Subcutaneous abdominal adipose tissue (tissue), 5 donors: ENCODE data around the gene UGT3A2.
"Not testable (repeated sequence)": the region's sequence is repeated elsewhere in the genome, so short reads cannot be mapped to it uniquely, and the experiment has no call there.

Experiments
- H3K27ac ChIP-seq: one replicate; pipeline ENCODE4 v1.7.0; 2013; ENCODE audit warnings: low read depth, mild to moderate bottlenecking, inconsistent platforms, low read length, moderate library complexity
- H3K27me3 ChIP-seq, 5 donors: one replicate each; pipeline ENCODE4 v1.7.0; 2013; ENCODE audit warnings: low read length in 5 of 5, inconsistent platforms in 1 of 5; ENCODE audit not compliant: control insufficient read depth in 5 of 5, insufficient read depth in 4 of 5
- H3K36me3 ChIP-seq, 5 donors: one replicate each; pipeline ENCODE4 v1.7.0; 2013; ENCODE audit warnings: low read length in 5 of 5; ENCODE audit not compliant: control insufficient read depth in 5 of 5, insufficient read depth in 5 of 5
- H3K4me1 ChIP-seq, 5 donors: one replicate each; pipeline ENCODE4 v1.7.0; 2013; ENCODE audit warnings: low read length in 5 of 5, mild to moderate bottlenecking in 3 of 5, moderate library complexity in 1 of 5; ENCODE audit not compliant: control insufficient read depth in 5 of 5, insufficient read depth in 5 of 5
- H3K4me3 ChIP-seq, 5 donors: one replicate each; pipeline ENCODE4 v1.7.0; 2013; ENCODE audit warnings: low read length in 5 of 5, low read depth in 1 of 5
- H3K9ac ChIP-seq, 5 donors: one replicate each; pipeline ENCODE4 v1.7.0; 2013; ENCODE audit warnings: low read length in 5 of 5, mild to moderate bottlenecking in 4 of 5, moderate library complexity in 3 of 5
- H3K9me3 ChIP-seq, 5 donors: one replicate each; pipeline ENCODE4 v1.7.0; 2013; ENCODE audit warnings: low read length in 5 of 5; ENCODE audit not compliant: control insufficient read depth in 5 of 5
- donor health status: healthy.
- donor health status: healthy.
- donor health status: healthy.
- donor health status: healthy.
- donor health status: healthy.

The UGT3A2 gene

GRCh38 chr5:36033486-36033885 lies 33.2 kb downstream of the UGT3A2 start:
- Histone ChIP-seq H3K9me3 (peaks cover 0 to 3% (median 0%) of the 10 kb centered on the region in 5 donors), H3K36me3 (no peaks in the 10 kb centered on the region), H3K27ac (no peak overlapping the region), H3K4me1 (no peaks in the 10 kb centered on the region), H3K9ac (no peak overlapping the region), H3K27me3 (no peaks in the 10 kb centered on the region), H3K4me3 (no peak overlapping the region)

- Histone ChIP-seq H3K9me3 (peaks cover 0 to 3% (median 0%) of the 10 kb centered on the region in 5 donors), H3K4me1 (no peaks in the 10 kb centered on the region), H3K9ac (no peak overlapping the region), H3K27ac (no peak overlapping the region), H3K4me3 (no peak overlapping the region), H3K27me3 (no peaks in the 10 kb centered on the region), H3K36me3 (no peaks in the 10 kb centered on the region)
Measured at GRCh38 chr5:36033047-36033446, 33.6 kb downstream of the UGT3A2 start.

DNA sequence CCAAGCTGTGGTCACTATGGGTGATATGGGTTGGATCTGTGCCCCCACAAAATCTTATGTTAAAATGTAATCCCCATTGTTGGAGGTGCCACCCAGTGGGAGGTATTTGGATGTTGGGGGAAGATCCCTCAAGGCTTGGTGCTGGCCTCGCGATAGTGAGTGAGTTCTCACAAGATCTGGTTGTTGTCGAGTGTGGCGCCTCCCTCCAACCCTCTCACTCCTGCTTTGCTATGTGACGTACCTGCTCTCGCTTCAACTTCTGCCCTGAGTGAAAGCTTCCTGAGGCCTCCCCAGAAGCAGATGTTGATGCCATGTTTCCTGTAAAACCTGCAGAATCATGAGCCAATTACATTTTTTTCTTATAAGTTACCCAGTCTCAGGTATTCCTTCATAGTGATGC lies 35.5 kb downstream of the UGT3A2 start:
- no peak overlapping the region for H3K9ac ChIP-seq
- H3K4me3 ChIP-seq = no peak overlapping the region
- H3K27me3 ChIP-seq = no peaks in the 10 kb centered on the region
- no peaks in the 10 kb centered on the region for H3K36me3 ChIP-seq
- H3K9me3 ChIP-seq = peaks cover 0 to 3% (median 0%) of the 10 kb centered on the region in 5 donors
- H3K4me1 ChIP-seq = no peaks in the 10 kb centered on the region
- no peak overlapping the region for H3K27ac ChIP-seq

DNA sequence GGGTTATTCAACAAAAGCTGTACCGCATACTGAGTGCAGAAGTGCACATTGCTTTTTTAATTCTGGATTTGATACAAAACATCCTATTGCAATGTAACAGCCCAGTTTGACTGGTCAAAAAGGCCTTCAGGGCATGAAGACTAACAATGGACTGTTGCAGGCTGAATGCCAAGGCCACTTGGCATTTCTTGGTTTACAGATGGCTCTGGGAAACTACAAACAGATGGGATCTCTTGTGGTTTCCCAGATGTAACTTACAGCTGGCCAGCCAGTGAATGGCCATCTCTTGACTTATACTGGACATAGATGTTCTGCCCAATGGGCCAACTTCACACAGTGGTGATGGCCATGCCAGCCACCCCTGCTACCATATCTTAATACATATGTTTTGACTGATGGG lies 36.8 kb downstream of the UGT3A2 start:
- H3K27ac ChIP-seq = no peak overlapping the region
- no peak overlapping the region for H3K4me3 ChIP-seq
- no peaks in the 10 kb centered on the region for H3K27me3 ChIP-seq
- H3K9ac ChIP-seq = no peak overlapping the region
- H3K36me3 ChIP-seq = no peaks in the 10 kb centered on the region
- H3K9me3 ChIP-seq = peaks cover 0 to 3% (median 0%) of the 10 kb centered on the region in 5 donors
- H3K4me1 ChIP-seq = no peaks in the 10 kb centered on the region

DNA sequence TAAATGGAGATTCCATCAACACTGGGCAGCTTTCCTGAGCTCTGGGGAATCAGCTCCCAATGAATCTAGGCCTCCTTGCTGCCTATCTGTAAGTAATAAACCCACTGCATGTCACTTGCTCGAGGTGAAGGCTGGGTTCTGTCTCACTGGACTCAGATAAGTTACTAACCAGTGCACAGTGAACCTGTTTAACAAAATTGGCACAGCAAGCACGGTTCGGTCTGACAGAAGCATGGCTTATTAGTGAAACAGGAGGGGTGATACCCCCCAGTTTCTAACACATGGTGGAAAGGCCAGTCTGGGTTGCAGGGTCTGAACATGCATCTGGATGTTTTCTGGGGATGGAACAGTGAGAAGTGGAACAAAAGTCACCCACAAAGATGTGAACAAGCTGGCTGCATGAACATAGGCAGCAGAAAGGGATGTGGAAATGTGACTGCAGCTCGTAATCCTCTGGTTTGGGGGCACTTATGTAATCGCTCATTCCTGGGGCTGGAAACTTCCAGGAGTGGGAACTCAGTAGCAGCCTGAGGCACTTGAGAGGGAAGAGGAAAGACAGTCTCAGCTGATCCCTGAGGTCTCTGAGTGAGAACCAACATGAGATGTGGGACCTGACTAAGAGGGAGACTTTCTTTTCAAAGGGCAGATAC lies 37.7 kb downstream of the UGT3A2 start:
- Histone ChIP-seq H3K27me3 (no peaks in the 10 kb centered on the region), H3K27ac (no peak overlapping the region), H3K4me3 (no peak overlapping the region), H3K36me3 (no peaks in the 10 kb centered on the region), H3K4me1 (no peaks in the 10 kb centered on the region), H3K9ac (no peak overlapping the region), H3K9me3 (peaks cover 0 to 3% (median 0%) of the 10 kb centered on the region in 5 donors)

DNA sequence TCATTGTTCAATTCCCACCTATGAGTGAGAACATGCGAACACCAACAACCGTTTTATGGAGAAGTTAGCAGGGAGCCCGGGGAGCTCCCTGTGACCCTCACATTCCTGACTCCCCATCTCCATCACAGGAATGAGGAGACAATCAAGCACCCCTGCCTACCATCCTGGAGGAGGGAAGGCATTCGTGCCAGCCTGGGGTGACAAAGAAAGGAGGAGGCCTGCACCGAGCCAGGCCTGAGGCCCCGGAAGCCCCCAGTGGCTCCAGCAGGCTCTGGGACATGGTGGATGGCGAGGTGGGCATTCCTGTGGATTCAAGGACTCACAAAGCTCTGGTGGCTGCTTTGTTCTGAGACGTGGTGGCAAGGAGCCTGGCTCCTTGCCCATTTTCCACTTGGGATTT lies 39.0 kb downstream of the UGT3A2 start:
- Histone ChIP-seq H3K27ac (no peak overlapping the region), H3K4me3 (no peak overlapping the region), H3K9me3 (peaks cover 0 to 3% (median 0%) of the 10 kb centered on the region in 5 donors), H3K27me3 (no peaks in the 10 kb centered on the region), H3K36me3 (no peaks in the 10 kb centered on the region), H3K9ac (no peak overlapping the region), H3K4me1 (no peaks in the 10 kb centered on the region)

DNA sequence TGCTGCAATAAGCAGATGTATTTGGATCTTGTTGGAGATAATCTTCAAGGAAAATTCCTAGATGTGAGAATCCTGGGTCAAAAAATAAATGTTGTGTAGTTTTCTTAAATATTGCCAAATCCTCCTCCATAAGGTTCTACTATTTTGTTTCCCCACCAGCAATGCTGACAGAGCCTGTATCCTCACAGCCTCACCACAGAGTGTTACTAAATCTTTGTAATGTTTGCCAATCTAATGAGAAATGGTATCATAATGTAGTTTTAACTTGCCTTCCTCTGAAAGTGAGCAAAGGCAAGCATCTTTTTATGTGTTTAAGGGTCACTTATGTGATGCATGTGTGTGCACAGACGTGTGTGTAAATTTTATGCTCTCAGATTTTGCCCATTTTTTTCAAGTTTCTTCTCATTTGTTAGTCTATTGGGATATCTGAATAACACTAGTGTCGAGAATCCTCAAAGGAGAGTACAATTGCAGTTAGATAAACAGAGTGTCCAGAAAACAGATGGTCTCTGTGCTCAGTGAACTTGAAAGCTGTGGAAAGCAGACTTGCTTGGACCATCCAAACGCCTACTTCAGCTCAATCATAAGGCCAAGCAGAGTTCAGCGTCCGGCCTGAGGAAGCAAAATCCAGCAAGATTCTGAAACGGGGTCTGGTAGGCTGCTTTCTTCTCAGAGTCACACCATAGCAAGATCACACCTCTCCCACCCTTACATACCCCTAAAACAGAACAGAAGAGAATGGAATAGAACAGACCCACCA lies 39.8 kb downstream of the UGT3A2 start:
- Histone ChIP-seq H3K4me3 (no peak overlapping the region), H3K27me3 (no peaks in the 10 kb centered on the region), H3K4me1 (no peaks in the 10 kb centered on the region), H3K27ac (no peak overlapping the region), H3K9me3 (peaks cover 0 to 3% (median 0%) of the 10 kb centered on the region in 5 donors), H3K36me3 (no peaks in the 10 kb centered on the region), H3K9ac (no peak overlapping the region)

DNA sequence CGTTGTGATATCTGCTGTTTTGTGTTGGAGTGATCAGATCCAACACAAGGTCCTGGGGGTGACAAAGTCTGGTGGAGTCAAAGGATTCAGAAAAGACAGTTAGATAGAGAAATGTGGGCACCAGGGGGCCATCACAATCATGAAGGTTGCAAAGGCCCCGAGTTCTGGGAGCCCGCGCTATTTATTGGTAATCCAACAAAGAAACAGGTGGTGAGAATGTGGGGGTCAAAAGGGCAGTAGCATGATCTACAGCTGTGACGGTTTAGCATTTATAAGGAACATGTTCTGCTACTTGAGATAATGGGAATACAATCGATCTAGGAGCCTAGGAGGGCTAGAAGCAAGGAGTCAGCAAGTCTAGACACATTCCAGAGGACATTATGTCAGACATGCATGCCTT lies 44.4 kb downstream of the UGT3A2 start:
- not testable (repeated sequence) for H3K4me3 ChIP-seq, H3K27me3 ChIP-seq, H3K27ac ChIP-seq, H3K36me3 ChIP-seq, H3K9ac ChIP-seq, H3K4me1 ChIP-seq, H3K9me3 ChIP-seq

- not testable (repeated sequence) for H3K4me1 ChIP-seq, H3K36me3 ChIP-seq, H3K9ac ChIP-seq, H3K27ac ChIP-seq, H3K4me3 ChIP-seq, H3K27me3 ChIP-seq
- H3K9me3 ChIP-seq = peaks cover 0 to 17% (median 13%) of the 10 kb centered on the region in 5 donors
Measured at GRCh38 chr5:36019584-36019983, 47.1 kb downstream of the UGT3A2 start.

GRCh38 chr5:36017622-36018021 lies 49.1 kb downstream of the UGT3A2 start:
- Histone ChIP-seq H3K36me3 (no peaks in the 10 kb centered on the region), H3K4me1 (no peaks in the 10 kb centered on the region), H3K27ac (no peak overlapping the region), H3K27me3 (no peaks in the 10 kb centered on the region), H3K9ac (no peak overlapping the region), H3K9me3 (peaks cover 0 to 31% (median 19%) of the 10 kb centered on the region in 5 donors), H3K4me3 (no peak overlapping the region)
